GM19035 (cell line): ENCODE data around the gene PWWP2B.
"Not testable (repeated sequence)": the region's sequence is repeated elsewhere in the genome, so short reads cannot be mapped to it uniquely, and the experiment has no call there.

Source experiments
- ATAC-seq: cut with Tn5 transposase; IDR thresholded peaks from one replicate; pipeline ENCODE4 v1.9.1; 2021; ENCODE audit not compliant: unreplicated experiment

PWWP2B gene

DNA sequence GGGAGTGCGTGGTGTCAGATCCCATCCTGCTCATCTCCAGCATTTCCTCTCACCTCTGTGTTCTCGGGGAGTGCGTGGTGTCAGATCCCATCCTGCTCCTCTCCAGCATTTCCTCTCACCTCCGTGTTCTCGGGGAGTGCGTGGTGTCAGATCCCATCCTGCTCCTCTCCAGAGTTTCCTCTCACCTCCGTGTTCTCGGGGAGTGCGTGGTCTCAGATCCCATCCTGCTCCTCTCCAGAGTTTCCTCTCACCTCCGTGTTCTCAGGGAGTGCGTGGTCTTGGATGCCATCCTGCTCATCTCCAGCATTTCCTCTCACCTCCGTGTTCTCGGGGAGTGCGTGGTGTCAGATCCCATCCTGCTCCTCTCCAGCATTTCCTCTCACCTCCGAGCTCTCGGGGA, 18.0 kb upstream of the PWWP2B start:
- ATAC-seq, result not testable (repeated sequence)

DNA sequence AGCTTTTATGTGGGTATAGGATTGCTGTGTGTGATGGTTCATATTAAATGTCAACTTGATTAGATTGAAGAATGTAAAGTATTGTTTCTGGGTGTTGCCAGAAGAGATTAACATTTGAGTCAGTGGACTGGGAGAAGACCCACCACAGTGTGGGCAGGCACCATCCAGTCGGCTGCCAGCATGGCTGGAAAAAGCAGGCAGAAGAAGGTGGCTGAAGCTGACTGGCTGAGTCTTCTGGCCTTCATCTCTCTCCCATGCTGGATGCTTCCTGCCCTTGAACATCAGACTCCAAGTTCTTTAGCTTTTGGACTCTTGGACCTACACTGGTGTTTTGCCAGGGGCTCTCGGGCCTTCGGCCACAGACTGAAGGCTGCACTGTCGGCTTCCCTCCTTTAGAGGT, 16.0 kb upstream of the PWWP2B start:
- ATAC-seq, result not testable (repeated sequence)

DNA sequence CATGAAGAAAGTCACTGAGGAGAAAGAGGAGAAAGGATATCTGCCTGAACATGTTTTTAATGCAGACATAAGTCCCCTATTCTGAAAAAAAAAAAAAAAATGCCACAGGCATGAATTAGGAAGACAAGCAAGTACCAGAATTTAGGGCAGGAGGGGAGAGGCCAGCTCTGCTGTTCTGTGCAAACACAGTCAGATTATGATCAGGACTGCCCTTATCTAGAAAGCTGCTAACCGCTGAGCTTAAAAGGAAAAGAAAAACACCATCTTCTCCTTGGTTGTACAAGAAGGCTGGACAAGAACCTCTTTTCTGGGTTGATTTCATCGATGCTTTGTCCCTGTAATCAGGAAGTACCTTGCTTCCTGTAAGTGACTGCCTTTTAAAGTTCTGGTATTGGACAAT, 15.3 kb upstream of the PWWP2B start:
- no peak for ATAC-seq

DNA sequence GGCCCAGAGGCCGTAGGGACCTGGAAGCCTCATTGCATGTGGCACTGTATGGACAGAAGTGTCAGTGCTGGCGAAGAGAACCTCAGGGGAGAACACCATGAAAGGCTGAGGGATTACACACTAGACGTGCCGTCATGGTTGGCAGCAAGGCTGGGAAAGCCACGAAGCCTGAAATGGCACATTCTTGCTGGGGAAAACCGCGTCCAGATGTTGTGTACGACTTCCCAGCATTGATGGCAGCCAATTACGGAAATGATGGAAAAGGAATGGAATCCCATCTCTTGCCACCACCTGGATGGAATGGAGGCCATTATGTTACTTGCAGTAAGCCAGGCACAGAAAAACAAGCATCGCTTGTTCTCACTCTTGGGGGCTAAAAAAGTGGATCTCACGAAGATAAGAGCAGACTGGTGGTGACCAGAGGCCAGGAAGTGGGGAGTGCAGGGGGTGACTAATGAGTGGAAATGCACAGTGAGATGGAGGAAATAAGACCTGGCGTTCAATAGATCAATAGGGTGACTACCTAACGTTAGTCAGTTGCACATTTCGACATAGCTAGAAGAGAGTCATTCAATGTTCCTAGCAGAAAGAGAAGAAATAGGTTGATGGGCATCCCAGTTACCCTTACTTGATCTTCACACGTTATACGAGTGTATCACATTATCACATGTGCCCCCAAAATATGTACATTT, 14.6 kb upstream of the PWWP2B start:
- no peak for ATAC-seq

DNA sequence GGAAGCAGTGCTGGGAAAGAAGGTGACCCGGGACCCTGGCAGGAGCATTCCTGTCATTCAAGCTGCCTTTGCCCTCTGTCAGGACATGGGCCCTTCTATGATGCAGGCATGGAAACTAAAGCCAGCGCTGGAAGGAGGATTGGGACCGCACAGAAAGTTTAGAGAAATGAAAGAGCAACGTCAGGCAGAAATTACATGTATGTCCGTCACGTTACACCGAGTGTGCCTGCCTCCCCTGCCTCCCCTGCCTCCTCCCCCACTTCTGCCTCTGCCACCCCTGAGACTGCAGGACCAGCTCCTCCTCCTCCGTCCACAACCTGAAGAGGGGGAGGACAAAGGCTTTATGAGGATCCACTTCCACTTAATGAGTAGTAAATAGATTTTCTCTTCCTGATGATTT, 13.9 kb upstream of the PWWP2B start:
- ATAC-seq, result no peak

DNA sequence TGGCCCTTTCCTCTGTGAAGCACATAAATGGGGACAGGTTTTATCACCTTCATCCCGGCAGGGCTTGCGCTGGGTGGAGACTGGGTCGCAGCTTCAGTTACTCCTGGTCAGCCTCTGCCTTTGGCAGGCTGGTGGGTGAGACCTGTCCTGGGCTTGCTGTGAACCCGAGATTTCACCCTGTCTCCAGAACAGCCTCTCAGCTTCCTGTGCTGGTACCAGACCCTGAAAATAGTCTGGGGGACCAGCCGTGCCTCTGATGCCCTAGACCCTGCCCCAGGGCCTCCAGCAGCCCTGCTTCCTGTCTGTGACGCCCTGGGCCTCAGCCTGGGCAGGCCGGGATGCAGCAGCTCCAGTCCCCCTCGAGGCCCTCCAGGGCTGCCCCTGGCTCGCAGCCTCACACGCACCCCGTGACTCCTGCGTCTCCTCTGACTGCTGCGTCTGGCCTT, 13.2 kb upstream of the PWWP2B start:
- ATAC-seq, result no peak

DNA sequence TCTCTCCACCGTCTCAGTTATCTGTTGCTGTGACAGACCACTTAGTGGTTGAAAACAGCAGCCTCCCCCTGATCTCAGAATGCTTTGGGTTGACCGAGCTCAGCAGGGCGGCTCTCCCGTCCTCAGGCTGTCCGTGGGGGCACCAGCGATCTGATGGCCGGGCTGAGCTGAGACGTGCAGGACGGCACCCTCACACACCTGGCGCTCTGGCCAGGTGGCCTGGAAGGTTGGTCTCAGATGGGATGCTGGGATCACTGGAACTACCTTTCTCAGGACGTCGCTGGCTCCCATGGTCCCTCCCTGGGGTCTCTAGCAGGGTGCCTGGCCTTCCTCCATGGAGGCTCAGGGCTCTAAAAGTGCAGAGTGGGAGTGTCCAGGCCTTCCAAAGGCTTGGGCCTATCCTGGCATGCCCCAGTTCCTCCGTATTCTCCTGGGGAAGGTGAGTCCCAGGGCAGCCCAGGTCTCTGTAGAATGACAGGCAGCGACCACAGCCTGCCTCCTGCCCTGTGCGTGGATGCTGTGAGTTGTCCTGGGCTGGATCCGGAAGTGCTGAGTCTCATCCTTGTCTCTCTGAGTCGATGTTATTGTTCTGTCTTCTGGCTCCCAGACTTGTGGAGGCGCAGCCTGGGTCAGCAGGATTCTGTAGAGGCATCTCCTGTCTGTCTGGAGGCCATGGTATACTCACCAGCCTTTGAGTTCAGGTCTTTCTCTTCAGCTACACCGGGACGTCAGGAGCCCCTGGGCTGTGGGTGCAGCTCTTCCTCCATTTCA, 12.2 kb upstream of the PWWP2B start:
- ATAC-seq, result no peak

DNA sequence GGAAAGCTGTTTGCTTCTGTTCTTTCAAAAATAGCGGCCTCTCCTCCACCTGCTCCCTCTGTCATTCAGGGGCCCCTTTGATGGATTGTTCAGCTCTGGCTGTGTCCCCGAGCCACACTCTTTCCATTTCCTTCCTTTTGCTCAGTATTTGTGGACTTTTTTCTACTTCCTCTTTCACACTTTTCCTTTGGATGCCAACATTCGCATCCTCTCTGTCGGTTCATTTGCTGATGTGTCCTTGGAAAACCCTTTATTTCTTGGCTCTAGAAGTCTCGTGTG, 11.7 kb upstream of the PWWP2B start:
- no peak for ATAC-seq

DNA sequence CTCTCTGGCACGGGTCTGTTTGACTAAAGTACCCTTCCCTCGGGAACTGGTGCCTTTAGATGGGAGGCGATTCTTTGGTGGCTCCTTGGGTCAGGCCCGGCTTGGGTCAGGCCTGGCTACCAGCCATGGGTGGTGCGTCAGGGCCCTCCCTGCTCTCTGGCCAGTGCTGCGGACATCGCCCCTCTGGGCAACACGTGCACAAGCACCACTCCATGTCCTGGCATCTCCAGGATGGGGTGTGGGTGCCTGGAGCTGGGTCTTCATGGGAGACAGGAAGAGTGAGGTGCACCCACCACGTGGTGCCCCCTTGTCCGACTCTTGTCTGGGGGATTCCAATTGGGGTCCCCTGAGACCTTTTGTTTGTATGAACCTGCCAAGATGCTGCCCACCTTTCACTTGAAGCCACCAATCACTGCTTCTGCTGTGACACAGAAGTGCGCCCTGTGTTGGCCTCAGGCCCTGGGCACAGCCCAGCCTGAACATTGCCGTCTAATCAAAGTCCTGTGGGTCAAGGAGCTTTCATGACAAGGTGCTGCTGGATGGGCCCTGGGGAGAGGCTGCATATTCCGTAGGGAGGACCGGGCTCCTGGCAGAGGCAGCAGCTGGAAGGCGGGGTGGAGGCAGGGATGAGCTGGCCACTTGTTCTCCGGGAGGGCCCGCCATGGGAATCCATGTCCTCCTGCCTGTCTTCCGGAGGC, 11.1 kb upstream of the PWWP2B start:
- no peak for ATAC-seq

DNA sequence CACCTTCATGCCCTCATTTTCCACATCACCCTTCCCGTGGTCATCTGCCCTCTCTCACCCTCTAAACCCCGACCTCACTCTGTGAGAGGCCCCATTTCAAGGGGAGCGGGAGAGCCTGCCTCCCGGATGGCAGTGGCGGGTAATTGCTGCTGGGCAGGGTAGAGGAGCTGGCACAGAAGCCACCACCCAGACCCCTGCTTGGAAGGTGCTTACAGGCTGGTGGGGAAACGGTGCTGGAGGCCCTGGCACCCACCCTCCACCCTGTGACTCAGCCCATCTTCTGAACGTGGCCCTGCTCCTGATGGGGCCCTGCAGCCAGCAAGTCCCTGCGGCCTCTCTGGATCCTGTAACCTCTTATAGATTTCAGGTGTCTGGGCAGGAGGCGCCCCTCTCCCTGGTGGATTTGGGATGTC, 10.6 kb upstream of the PWWP2B start:
- ATAC-seq, result no peak

DNA sequence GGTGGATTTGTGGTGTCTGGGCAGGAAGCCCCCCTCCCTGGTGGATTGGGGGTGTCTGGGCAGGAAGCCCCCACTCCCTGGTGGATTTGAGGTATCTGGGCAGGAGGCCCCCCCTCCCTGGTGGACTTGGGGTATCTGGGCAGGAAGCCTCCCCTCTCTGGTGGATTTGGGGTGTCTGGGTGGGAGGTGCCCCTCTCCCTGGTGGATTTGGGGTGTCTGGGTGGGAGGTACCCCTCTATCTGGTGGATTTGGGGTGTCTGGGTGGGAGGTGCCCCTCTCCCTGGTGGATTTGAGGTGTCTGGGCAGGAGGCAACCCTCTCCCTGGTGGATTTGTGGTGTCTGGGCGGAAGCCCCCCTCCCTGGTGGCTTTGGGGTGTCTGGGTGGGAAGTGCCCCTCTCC, 10.1 kb upstream of the PWWP2B start:
- ATAC-seq, result not testable (repeated sequence)

DNA sequence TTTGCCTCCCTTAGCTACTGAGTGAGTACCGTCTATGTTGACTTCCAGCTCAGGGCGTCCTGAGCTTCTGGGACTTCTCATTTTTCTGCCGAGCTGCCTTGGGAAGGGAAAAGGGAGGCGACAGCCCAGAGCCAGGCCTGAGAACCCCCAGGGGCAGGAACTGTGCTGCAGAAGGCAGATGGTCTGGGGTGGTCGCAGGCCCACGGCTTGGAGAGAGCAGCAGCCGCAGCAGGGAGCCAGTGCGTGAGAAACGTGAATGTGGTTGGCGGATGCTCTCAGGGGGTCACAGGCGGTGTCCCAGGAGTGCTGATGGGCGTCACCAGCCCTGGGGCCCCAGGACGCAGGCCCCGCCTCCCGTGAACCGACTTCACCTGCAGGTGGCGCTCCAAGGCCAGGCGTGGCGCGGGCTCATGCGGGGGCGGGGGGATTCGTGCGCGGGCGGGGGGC, 9.2 kb upstream of the PWWP2B start:
- no peak for ATAC-seq

DNA sequence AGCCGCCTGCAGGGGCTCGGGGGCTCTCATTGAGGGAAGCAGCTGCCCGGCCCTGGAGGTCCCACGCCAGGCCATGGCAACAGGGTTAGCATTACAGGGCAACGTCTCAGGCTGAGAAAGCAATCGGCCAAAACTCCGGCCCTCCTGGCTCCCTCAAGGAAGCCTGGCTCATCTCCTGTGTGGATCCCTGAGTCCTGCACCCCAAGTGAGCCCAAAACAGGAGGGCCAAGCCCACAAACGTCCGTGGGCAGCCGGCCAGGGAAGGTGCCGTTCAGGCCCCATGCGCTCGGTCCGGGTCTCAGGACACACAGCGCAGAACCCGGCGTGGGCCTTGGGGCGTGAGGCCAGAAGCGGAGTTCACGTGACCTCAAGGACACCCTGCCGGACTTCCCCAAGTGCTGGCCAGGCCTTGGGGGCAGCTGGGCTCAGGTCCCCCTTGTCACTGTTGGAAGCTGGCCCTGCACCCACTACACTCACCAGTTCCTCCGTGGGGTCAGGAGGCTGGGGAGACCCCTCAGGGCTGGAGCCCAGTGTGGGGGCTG, 8.0 kb upstream of the PWWP2B start:
- ATAC-seq, result no peak

DNA sequence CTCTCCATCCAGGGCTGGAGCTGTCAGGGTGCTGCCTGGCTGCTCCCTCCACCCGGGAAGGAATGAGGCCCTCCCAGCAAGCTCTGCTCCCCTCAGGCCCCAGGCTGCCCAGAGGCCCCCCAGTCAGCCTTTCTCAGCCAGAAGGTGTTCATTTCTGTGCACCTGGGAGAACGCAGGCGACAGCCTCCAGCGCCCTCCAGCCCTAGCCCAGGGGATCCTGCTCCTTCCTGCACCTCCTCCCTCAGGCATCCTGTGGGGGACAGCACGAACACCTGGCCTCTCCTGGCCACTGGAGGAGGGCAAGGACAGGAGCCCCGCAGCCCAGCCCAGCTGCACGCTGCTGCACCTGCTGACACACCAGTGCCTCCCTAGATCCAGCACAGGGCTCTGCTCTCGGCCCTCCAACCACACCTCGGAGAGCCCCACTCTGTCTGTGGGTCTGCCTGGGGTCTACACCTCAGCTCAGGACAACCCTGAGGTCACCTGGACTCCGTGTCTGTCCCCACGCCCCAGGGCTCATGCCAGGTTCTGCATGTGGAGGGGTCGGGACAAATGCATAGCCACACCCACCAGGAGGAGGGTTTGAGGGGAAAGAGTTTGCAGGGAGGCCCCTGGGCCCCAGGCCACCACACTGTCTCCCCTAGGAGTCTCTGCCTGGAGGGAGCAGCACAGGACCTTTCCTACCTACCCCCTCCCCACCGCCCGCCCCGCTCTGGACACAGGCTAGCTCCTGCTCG, 7.4 kb upstream of the PWWP2B start:
- no peak for ATAC-seq

DNA sequence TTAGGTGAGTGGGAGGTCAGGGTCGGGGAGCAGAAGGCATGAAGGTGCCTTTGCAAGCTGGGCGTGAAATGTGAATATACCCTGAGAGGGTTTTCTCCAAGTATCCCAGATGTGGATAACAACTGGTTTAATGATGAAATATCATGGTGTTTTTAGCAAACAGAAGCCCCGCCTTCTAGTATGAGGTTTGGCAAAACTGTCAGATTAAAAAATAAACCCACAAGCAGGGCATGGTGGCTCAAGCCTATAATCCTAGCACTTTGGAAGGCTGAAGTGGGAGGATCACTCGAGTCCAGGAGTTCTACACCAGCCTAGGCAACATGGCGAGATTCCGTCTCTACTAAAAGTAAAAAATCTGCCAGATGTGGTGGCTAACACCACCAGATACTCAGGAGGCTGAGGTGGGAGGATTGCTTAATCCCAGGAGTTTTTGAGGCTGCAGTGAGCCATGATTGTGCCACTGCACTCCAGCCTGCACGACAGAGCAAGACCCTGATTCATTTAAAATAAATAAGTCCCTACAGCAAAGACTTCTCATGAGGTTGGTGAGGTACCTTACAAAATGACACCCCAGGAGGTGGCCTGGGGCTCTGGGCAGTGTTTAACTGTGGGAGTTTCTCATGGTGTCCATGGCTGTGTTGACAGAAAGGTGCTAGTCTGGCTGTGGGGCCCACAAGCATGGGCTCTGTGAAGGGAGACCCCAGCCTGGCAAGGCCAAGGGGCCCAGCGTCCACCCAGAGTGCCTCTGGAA, 6.7 kb upstream of the PWWP2B start:
- ATAC-seq, result no peak

DNA sequence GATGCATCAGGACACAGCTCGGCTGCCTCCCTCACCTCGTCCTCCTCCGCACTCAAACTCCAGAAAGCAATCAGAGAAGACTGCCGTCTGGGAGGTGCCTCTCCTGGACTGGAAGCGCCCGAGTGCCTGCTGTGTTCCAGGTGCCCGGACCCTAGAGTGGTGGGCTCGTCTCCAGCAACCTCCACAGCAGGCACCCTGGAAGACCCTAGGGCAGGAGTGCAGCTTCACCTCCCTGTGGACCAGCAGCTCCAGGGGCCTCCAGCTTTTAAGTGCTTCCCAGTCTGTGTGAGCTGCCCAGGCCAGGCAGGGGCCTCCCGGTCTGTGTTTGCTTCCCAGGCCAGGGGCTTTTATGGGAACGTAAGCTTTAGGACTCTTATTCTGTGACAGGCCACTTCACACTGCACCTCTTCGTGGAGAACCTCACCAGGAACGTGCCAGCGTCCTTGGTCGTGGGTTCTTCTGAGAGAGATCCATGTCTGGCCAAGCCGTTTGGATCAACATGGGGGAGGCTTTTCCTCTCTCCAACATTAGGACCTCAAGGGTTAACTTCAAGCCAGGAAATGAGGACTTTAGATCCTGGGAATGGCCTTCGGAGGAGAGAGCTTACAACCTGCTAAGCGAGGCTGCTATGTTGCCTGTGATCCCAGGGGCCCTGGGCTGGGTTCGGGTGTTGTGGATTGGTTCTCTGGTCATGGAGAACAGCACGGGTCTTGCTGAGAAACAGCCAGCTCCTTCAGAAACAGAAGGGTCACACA, 5.9 kb upstream of the PWWP2B start:
- ATAC-seq, result no peak

DNA sequence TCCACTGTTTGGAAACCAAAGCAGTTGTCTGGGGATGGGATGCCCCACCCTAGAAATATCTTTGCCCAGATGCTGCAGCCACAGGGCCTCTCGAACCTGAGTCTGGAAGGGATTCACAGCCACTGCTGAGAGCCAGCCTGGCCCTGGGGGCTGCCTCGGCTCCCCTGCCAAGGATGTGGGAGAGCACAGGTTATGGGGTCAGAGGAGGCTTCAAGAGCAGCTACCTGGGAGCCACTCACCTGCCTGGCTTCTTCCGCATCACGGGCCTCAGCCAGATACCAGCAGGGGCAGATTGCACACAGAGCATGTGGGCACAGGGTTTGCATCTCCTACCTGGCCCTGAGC, 5.4 kb upstream of the PWWP2B start:
- ATAC-seq, result no peak

DNA sequence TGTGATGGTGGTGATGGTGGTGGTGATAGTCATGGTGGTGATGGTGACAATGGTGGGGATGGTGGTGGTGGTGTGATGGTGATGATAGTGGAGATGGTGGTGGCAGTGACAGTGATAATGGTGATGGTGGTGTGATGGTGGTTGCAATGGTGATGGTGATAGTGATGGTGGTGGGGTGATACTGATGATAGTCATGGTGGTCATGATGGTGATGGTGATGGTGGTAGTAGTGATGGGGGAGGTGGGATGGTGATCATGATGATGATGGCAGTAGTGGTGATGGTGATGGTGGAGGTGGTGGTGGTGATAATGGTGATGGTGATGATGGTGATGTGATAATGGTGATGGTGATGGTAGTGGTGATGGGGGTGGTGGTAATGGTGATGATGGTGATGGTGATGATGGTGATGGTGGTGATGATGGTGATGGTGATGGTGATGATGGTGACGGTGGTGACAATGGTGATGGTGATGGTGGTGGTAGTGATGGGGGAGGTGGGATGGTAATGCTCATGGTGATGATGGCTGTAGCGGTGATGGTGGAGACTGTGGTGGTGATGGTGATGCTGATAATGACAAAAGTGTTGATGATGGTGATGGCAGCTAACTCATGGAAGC, 4.7 kb upstream of the PWWP2B start:
- no peak for ATAC-seq
